GM18511 (cell line): ENCODE data around the gene NMRK2.

Source experiments
- ATAC-seq: cut with Tn5 transposase; IDR thresholded peaks from one replicate; pipeline ENCODE4 v1.9.1; 2021; ENCODE audit warnings: mild to moderate bottlenecking, moderate library complexity; ENCODE audit not compliant: unreplicated experiment

Gene NMRK2

GRCh38 chr19:3981373-3981735, 48.5 kb downstream of the NMRK2 start:
- ATAC-seq, result no peak

GRCh38 chr19:3981736-3982681, 49.1 kb downstream of the NMRK2 start:
- no peak for ATAC-seq

GRCh38 chr19:3982701-3983541, 50.1 kb downstream of the NMRK2 start:
- no peak for ATAC-seq

GRCh38 chr19:3983542-3983914, 50.7 kb downstream of the NMRK2 start:
- ATAC-seq, result no peak

GRCh38 chr19:3983936-3984583, 51.2 kb downstream of the NMRK2 start:
- ATAC-seq, result no peak

GRCh38 chr19:3984584-3984907, 51.7 kb downstream of the NMRK2 start:
- ATAC-seq, result no peak

- no peak for ATAC-seq
These were observed 52.2 kb downstream of the NMRK2 start, which contains the start of gene EEF2 for GRCh38 chr19:3984908-3985642. TSS of gene EEF2 (minus strand) at chr19:3985463. CDS start at chr19:3985380, 83 bp downstream.

GRCh38 chr19:3985643-3986259, 52.9 kb downstream of the NMRK2 start:
- ATAC-seq, result no peak

GRCh38 chr19:3986260-3987041, 53.6 kb downstream of the NMRK2 start:
- no peak for ATAC-seq

GRCh38 chr19:3987619-3988371, 54.9 kb downstream of the NMRK2 start:
- no peak for ATAC-seq

GRCh38 chr19:3990815-3991117, 57.9 kb downstream of the NMRK2 start:
- no peak for ATAC-seq
